Kidney (tissue), 14 donors: Measurements from ENCODE around the gene LTF. TPM values are rescaled to one million over a fixed set of nuclear protein-coding genes. Genes with fewer than 3 reads are reported as not detected.

Source experiments
- DNase-seq, 5 donors: peaks; one replicate each; pipeline ENCODE4 v3.0.0-alpha.2; 2013 to 2020
- FAIRE-seq: peaks from 2 replicates; lab custom pipeline; 2012; peaks lifted over from hg19 to GRCh38; lab: Jason Lieb, UNC
- H3K27ac ChIP-seq, 2 donors: one replicate each; pipeline ENCODE4 v1.7.0; 2013; ENCODE audit warnings: low read depth in 2 of 2, low read length in 2 of 2, inconsistent platforms in 1 of 2
- H3K27me3 ChIP-seq: one replicate; pipeline ENCODE4 v1.7.1; 2013; ENCODE audit warnings: low read length, inconsistent platforms; ENCODE audit not compliant: control insufficient read depth, insufficient read depth
- H3K36me3 ChIP-seq, 3 donors: one replicate each; pipeline versions ENCODE4 v1.7.0 to v1.7.1; 2013; ENCODE audit warnings: low read length in 3 of 3, control low read depth in 1 of 3, inconsistent platforms in 1 of 3; ENCODE audit not compliant: insufficient read depth in 3 of 3, control insufficient read depth in 2 of 3
- H3K4me1 ChIP-seq, 3 donors: one replicate each; pipeline versions ENCODE4 v1.7.0 to v1.7.1; 2013; ENCODE audit warnings: low read length in 3 of 3, inconsistent platforms in 1 of 3, low read depth in 1 of 3; ENCODE audit not compliant: control insufficient read depth in 2 of 3, insufficient read depth in 2 of 3
- H3K4me3 ChIP-seq, 3 donors: one replicate each; pipeline versions ENCODE4 v1.7.0 to v1.8.1; 2013; ENCODE audit warnings: low read length in 3 of 3, control low read depth in 1 of 3, inconsistent platforms in 1 of 3
- H3K9ac ChIP-seq, 3 donors: one replicate each; pipeline versions ENCODE4 v1.7.0 to v1.7.1; 2013; ENCODE audit warnings: low read length in 3 of 3, control low read depth in 1 of 3, inconsistent platforms in 1 of 3
- H3K9me3 ChIP-seq, 3 donors: one replicate each; pipeline versions ENCODE4 v1.7.0 to v1.7.1; 2013; ENCODE audit warnings: low read length in 3 of 3, control low read depth in 1 of 3, inconsistent platforms in 1 of 3; ENCODE audit not compliant: control insufficient read depth in 2 of 3, insufficient read depth in 1 of 3
- CTCF ChIP-seq: IDR thresholded peaks from 3 replicates; pipeline ENCODE4 v1.5.1; 2012; ENCODE audit warnings: mild to moderate bottlenecking, moderate library complexity, borderline replicate concordance; ENCODE audit not compliant: insufficient read depth; ENCODE audit errors: extremely low read depth
- intact Hi-C: fragments of 100-400 bp; cut with DNase I; formaldehyde crosslinking; loops from one replicate; pipeline ENCODE4 v1.11.1; 2022
- polyA plus RNA-seq: library from polyadenylated mRNA; stranded (reverse); fragments of 350-450 nt; fragmentation: Illumina TruSeq; extraction: RNeasy Lipid Tissue Mini Kit (QIAGEN cat#74804); gene quantifications from one replicate; pipeline ENCODE4 v1.2.3, GENCODE V29; 2014; ENCODE audit warnings: low read depth, low replicate concordance; ENCODE audit not compliant: insufficient read depth
- total RNA-seq: library from RNA; stranded (reverse); fragmentation: NEBNext Ultra II Directional; extraction: Animal tissue kit (Norgen Biotek cat#: 25700); gene quantifications from one replicate; pipeline ENCODE4 v1.2.1, GENCODE V29; 2021
- donor health status: control.
- donor health status: control.
- donor health status: control.
- donor health status: control.
- donor health status: control.
- donor health status: DM: yes; HTN: yes; CAD: no.
- donor health status: Normal renal cell carcinoma (clear cell type).

LTF gene
- total and polyA plus RNA-seq, 2 donors from 2014 or later, result 34.7 to 1,823 TPM

DNA sequence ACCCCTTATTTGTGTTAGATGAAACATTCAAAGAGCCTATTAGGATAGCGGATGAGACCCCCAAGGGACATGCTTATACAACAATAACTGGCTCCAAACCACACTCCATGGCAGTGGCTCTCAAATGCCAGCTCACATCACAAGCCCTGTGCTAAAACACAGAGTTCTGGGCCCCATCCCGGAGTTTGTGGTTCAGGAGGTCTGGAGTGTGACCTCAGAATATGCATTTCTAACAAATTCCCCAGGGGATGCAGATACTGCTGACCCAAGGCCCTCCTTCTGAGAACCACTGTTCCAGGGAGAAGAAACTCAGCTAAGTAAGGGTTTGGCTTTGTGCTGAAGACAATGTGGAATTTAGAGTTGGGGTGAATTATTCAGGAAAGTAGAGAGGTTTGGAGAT is 54.0 kb downstream of the LTF start:
- Histone ChIP-seq H3K9me3 (no peaks in the 10 kb centered on the region), H3K27ac (no peak overlapping the region), H3K27me3 (no peaks in the 10 kb centered on the region), H3K4me3 (no peak overlapping the region), H3K9ac (no peak overlapping the region), H3K36me3 (no peaks in the 10 kb centered on the region), H3K4me1 (peaks cover 0 to 9% (median 9%) of the 10 kb centered on the region in 3 donors)
- no peak for TF ChIP-seq CTCF
- no peak for DNase-seq
- intact Hi-C loops, result no loop called here
- FAIRE-seq, result no peak

GRCh38 chr3:46409739-46410489 is 54.8 kb downstream of the LTF start:
- DNase-seq (no peak), FAIRE-seq (no peak)
- intact Hi-C loops, result no loop called here
- no peak overlapping the region for H3K4me3 ChIP-seq
- no peaks in the 10 kb centered on the region for H3K36me3 ChIP-seq
- H3K9me3 ChIP-seq, result no peaks in the 10 kb centered on the region
- no peak overlapping the region for H3K27ac ChIP-seq
- no peaks in the 10 kb centered on the region for H3K27me3 ChIP-seq
- H3K4me1 ChIP-seq, result peaks cover 0 to 12% (median 11%) of the 10 kb centered on the region in 3 donors
- no peak overlapping the region for H3K9ac ChIP-seq
- no peak for TF ChIP-seq CTCF

GRCh38 chr3:46408853-46409252 is 55.9 kb downstream of the LTF start:
- no peak for TF ChIP-seq CTCF
- H3K9me3 ChIP-seq, result no peaks in the 10 kb centered on the region
- no peak overlapping the region for H3K4me3 ChIP-seq
- no peak overlapping the region for H3K27ac ChIP-seq
- H3K9ac ChIP-seq, result no peak overlapping the region
- no peak for DNase-seq
- no peak for FAIRE-seq
- intact Hi-C loops, result no loop called here
- no peaks in the 10 kb centered on the region for H3K27me3 ChIP-seq
- H3K4me1 ChIP-seq, result peaks cover 0 to 15% (median 12%) of the 10 kb centered on the region in 3 donors
- no peaks in the 10 kb centered on the region for H3K36me3 ChIP-seq
